GM08714 (cell line): ENCODE results near the gene CFAP74.

ENCODE experiments used
- H3K4me3 ChIP-seq: fragments of 200-500 bp; sonication (Bioruptor generic); 2 replicates; pipeline ENCODE4 v1.5.1; 2014; ENCODE audit warnings: mild to moderate bottlenecking, low read length, inconsistent platforms
- ZNF274 ChIP-seq: IDR thresholded peaks from 2 replicates; pipeline ENCODE4 v1.6.1; 2012; ENCODE audit warnings: mild to moderate bottlenecking, low read depth, low read length

Gene CFAP74

DNA sequence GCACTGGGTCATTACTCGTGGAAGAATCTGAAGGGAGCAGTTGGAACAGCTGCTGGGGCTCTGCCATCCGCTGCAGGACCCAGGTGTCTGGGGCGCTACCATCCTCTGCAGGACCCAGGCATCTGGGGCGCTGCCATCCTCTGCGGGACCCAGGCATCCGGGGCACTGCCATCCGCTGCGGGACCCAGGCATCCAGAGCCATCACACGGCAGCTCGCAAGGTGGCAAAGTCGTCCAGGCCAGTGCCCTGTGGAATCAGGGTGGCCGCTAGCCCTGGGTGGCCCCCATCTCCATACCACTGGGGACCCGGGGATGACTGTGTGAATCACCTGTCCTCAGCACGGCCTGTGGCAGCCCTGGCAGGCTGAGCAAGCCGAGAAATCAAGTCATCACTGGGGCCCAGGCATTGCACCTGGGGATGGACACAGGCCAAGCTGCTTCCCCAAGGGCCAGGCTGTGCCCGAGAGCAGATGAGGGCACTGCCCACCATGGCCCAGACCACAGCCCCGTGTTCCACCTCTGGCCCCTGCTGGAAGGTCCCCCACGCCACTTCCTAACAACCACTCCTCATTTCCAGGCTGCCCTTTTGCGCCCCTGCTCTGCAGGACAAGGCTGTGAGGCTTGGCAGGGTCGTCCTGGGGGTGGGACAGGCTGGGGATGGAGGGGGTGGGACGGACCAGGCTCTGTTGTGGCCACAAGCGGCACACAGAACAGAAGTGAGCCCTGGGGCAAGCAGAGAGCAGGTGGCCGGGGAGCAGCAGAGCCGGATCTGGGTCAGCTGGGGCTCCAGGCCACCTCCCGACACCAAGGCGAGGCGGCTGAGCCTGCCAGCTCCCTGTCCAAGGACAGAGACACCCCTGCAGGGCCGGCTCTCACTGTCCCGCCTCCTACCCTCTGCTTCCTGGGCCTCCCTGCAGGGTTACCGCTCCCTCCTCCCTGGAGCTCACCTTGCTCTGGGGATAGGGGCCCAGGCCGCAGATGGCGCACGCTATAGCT is 28.3 kb upstream of the CFAP74 start:
- H3K4me3 ChIP-seq = no peak overlapping the region
- TF ChIP-seq ZNF274 = no peak

DNA sequence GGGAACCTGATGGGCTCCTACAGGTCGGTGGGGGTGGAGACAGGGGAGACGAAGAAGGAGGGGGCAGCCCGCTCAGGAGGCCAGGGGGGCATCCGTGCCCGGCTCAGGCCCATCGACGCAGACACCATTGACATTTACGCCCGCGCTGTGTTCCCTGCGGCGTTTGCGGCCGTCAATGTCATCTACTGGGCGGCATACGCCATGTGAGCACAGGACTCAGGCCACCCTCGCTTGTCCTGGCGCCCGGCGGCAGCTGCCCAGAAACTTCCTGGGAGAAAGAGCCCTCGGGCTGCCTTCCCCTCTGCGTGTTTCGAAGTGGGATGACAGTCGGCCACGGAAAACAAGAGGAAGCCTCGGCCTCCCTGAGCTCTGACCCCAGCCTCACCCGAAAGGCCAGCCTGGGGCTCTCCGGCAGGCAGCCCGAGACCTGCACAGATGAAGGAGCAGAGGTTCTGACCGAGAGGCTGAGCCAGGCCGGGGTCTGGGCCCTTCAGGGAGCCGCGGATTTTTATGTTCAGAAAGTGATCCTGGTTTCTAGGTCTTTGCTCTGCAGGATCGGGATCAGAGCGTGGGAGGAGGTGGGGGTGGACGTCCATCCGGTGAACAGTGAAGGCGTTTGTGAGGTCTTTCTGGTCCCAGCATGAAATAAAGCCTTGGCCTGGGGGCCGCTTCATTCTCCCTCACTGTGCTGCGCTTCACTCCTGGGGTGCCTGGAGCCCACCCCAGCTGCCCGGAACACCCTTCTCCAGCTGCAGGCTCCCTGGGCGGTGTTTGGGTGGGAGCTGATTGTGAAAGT is 26.7 kb upstream of the CFAP74 start:
- no peak overlapping the region for H3K4me3 ChIP-seq

DNA sequence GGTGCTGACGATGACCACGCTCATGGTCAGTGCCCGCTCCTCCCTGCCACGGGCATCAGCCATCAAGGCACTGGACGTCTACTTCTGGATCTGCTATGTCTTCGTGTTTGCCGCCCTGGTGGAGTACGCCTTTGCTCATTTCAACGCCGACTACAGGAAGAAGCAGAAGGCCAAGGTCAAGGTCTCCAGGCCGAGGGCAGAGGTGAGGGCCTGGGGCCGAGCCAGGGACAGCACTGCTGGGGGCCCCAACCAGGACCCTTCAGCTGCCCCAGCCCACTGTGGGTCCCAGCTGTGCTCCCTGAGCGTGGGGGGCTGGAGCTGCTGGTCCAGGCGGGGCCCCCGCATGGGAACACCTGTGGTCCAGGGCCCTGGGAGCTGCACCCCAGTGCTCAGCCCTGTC is 26.0 kb upstream of the CFAP74 start:
- no peak for TF ChIP-seq ZNF274
- H3K4me3 ChIP-seq = no peak overlapping the region

More for the DNA sequence above, 26.7 kb upstream of the CFAP74 start:
- no peak for TF ChIP-seq ZNF274

DNA sequence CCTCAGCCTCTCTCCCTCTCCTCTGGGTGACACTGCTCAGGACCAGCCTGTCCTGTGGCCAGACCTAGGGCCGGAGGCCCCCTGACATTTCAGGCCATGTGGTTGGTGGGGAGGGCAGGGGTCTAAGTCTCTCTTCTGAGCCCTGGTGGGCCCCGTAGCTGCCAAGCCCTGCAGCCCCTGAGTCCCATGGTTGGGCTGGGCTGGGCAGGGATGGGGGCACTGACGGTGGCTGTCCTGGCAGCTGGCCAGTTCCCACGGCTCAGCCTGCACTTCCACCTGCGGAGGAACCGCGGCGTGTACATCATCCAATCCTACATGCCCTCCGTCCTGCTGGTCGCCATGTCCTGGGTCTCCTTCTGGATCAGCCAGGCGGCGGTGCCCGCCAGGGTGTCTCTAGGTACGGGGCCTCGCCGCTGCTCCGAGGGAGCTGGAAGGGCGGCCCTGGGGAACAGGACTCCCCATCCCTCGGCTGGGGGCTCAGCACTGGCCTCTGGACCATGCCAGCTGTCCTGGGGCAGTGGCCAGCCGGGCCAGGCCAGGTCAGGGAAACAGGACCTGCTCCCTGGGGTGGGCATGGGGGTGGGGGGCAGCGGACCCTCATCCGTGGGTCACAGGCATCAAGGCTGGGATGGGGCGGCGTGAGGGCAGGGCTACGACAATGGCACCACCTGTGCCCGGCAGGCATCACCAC is 25.4 kb upstream of the CFAP74 start:
- TF ChIP-seq ZNF274 = no peak
- no peak overlapping the region for H3K4me3 ChIP-seq

DNA sequence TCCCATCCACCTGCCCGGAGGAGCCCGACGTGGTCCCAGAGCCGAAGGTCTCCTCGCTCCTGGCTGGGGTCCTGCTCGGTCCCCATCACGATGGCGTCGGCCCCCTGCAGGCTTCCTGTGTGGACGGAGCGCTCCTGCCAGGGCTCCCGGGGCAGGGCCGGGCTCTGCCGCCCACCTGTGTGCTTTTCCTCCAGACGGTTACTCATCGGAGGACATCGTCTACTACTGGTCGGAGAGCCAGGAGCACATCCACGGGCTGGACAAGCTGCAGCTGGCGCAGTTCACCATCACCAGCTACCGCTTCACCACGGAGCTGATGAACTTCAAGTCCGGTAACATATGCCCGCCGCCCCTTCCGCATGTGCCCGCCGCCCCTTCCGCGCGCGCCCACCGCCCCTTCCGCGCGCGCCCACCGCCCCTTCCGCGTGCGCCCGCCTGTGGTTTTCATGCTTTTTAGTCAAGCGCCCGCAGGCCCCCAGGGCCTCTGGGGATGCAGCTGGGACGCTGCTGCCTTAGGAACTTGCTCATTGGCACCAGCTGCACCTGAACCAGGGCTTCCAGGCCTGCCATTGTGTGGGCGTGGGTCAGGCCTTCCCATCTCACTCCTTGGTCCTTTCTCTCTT is 24.5 kb upstream of the CFAP74 start:
- H3K4me3 ChIP-seq = no peak overlapping the region

DNA sequence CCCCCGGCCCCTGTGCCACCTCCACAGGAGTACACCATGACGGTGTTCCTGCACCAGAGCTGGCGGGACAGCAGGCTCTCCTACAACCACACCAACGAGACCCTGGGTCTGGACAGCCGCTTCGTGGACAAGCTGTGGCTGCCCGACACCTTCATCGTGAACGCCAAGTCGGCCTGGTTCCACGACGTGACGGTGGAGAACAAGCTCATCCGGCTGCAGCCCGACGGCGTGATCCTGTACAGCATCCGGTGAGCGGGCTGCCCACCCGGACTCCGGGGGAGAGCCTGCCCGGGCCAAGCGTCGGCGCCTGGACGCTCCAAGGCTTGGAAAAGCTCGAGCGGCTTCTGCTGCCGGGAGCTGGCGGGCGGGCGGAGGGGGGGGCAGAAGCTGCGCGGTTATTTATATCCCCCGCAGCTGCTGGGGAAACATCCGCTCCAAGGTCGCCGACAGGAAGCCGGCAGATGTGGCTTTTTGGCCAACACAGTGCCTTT is 21.9 kb upstream of the CFAP74 start:
- TF ChIP-seq ZNF274 = no peak
- no peak overlapping the region for H3K4me3 ChIP-seq

More for the DNA sequence above, 24.5 kb upstream of the CFAP74 start:
- TF ChIP-seq ZNF274 = no peak

DNA sequence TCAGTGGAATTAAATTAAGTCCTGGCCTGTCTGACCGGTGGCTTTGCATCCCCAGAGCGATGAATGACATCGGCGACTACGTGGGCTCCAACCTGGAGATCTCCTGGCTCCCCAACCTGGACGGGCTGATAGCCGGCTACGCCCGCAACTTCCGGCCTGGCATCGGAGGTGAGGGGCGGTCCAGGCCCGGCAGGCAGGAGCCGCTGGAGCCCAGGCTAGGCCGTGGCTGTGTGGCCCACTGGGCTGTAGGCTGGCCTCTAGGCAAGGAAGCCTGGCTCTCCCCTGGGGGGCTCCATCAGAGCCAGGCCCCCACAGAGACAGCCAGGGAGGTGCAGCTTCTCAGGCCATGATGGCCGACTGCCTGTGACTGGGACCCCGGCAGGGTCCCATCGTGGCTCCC is 21.3 kb upstream of the CFAP74 start:
- H3K4me3 ChIP-seq = no peak overlapping the region
- TF ChIP-seq ZNF274 = no peak

DNA sequence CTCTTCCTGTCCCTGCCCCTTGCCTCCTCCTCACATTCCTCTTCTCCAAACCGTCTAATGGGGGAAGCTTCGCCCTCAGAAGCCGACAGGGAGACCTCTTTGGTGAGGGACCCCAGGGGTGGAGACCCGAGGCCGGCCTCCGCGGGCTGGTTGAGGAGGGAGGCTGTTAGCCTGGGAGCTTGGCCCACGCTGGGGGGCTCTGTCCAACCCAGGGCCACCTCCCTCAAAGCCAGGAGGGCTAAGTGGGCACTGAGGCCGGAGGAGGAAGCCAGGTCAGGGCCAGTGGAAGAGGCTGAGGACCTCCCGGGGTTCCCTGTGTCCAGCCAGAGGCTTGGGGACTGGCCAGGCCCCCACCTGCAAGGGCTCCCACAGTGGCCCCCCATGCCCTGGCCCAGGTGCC is 20.9 kb upstream of the CFAP74 start:
- no peak for TF ChIP-seq ZNF274
- no peak overlapping the region for H3K4me3 ChIP-seq

DNA sequence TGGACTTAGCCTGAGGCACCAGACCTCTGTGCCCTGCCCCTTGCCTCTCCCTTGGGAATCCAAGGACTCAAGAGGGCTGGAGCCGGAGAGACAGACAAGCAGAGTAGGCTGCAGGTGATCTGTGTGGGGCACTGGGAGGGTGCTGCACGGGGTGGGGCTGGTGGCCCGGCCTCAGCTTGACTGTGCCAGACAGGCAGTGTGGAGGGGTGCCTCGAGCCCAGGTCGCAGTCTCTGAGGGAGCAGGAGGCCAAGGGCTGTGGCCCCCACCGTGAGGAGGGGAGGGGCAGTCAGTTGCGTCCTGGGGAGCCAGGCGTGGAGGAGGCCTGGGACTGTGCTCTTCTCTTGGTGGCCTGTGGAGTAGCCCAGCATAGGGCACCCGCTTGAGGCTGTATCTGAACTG is 19.6 kb upstream of the CFAP74 start:
- no peak overlapping the region for H3K4me3 ChIP-seq
- no peak for TF ChIP-seq ZNF274

DNA sequence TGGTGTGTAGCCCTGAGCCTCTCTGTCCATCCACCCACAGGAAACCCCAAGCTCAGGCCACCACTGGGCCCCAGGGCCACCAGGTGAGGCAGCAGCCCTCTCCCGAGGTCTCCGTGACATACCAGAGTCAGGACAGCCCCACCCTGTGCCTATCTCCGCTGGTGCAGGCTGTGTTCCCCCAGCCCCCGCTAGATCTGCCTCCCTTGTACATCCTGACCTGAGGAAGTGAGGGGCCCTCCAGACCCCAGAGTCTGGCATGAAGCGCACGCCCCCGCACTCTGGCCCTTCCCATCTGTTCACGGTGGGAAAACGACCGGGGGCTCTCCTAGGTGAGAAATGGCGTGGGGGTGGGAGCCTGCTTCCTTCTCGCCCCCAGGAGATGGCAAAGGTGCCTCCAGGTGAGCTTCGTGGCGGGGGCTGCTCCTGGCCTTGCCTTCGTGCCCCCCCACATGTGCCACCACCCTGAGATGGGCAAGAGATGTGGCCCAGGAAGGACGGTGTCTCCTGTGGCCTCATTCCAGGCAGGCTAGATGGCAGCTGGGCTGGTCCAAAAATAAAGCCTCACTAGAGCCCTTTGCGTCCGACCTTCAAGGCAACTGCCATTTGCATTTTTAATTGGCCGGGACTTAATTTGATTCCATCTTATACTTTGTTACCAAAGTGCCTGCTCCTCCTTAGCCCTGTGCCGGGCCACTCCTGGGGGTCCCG is 18.6 kb upstream of the CFAP74 start:
- TF ChIP-seq ZNF274 = no peak
- H3K4me3 ChIP-seq = no peak overlapping the region

DNA sequence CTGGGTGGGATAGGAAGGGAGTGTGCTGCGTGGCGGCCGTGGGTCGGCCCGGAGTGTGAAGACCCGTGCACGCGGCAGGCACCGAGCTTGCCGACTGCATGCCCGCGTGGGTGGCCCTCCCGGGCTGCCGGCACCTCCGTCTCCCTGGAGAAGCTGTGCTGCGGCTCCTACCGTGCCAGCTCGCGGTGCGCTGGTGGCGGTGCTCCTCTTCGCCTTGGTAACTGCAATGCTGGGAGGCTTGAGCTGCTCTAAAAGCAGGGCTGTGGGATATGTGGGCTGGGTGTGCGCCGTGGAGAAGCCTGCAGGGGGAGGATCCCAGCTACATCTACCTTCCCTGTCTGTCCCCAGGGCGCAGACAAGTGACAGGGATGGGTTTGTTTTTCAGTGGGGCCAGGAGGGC is 18.0 kb upstream of the CFAP74 start:
- no peak for TF ChIP-seq ZNF274
- no peak overlapping the region for H3K4me3 ChIP-seq

DNA sequence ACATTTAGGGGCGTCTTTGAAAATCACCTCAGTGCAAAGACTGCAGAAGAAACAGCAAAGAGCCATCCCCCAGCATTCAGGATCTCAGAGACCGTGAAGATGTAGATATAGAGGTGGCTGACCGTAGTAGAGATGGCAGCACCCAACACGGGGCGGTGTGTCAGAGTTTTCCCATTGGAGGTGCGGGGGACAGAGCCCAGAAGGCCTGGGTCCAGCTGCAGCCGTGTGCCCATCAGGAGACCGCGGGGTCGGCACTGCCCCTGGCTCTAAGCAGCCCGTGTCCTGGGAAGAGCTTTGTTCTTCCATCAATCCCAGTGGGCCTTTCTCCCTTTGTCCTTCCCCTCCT is 16.7 kb upstream of the CFAP74 start:
- no peak overlapping the region for H3K4me3 ChIP-seq
- no peak for TF ChIP-seq ZNF274
